Cardiac muscle cell (in vitro differentiated cells and primary cell): ENCODE results near the gene FBXO45. TPM values are rescaled to one million over a fixed set of nuclear protein-coding genes. Genes with fewer than 3 reads are reported as not detected.
A peak's percentile ranks its signal among the peaks of the same experiment; 100 is the strongest.
"Not testable (repeated sequence)": the region's sequence is repeated elsewhere in the genome, so short reads cannot be mapped to it uniquely, and the experiment has no call there.

Source experiments
- DNase-seq, 2 donors: peaks; one replicate each; pipeline versions ENCODE4 v3.0.0 to v3.0.0-alpha.2; 2010 to 2017; ENCODE audit warnings: low read depth in 1 of 2, low spot score in 1 of 2
- H3K27ac ChIP-seq: fragments of 200-600 bp; sonication (generic); 2 replicates; pipeline ENCODE4 v1.5.1; 2016
- H3K27me3 ChIP-seq: fragments of 200-600 bp; sonication (generic); 2 replicates; pipeline ENCODE4 v1.6.0; 2016; ENCODE audit warnings: control low read depth
- H3K36me3 ChIP-seq: fragments of 200-600 bp; sonication (generic); 2 replicates; pipeline ENCODE4 v1.5.1; 2016; ENCODE audit warnings: control low read depth
- H3K4me1 ChIP-seq: fragments of 200-600 bp; sonication (generic); 2 replicates; pipeline ENCODE4 v1.8.1; 2017; ENCODE audit warnings: low read depth, mild to moderate bottlenecking, mixed run types
- H3K4me3 ChIP-seq: fragments of 200-600 bp; sonication (generic); 2 replicates; pipeline ENCODE4 v1.5.1; 2016; ENCODE audit warnings: mild to moderate bottlenecking
- H3K9me3 ChIP-seq: fragments of 200-600 bp; sonication (generic); 2 replicates; pipeline ENCODE4 v1.5.1; 2017; ENCODE audit warnings: low read depth, mild to moderate bottlenecking, control low read depth
- polyA plus RNA-seq: library from polyadenylated mRNA; unstranded; fragments of >200 nt; fragmentation: Nextera tagmentation; extraction: Ambion mirVana; gene quantifications from 2 replicates; pipeline ENCODE4 v1.2.1, GENCODE V29; 2016
- total RNA-seq: library from RNA; depleted of rRNA; stranded (reverse); fragments of >200 nt; gene quantifications from 2 replicates; pipeline ENCODE4 v1.2.3, GENCODE V29; 2016
- TF ChIP-seq, protein P1 (sequence below): IDR thresholded peaks from 2 replicates; pipeline ENCODE4 v1.5.1; 2012; ENCODE audit warnings: low read depth, mild to moderate bottlenecking, low read length

The FBXO45 gene, protein sequence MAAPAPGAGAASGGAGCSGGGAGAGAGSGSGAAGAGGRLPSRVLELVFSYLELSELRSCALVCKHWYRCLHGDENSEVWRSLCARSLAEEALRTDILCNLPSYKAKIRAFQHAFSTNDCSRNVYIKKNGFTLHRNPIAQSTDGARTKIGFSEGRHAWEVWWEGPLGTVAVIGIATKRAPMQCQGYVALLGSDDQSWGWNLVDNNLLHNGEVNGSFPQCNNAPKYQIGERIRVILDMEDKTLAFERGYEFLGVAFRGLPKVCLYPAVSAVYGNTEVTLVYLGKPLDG
- 4.7 and 5.9 TPM in 2 replicates for total RNA-seq
- polyA plus RNA-seq, result 9.1 TPM in 2 replicates

DNA sequence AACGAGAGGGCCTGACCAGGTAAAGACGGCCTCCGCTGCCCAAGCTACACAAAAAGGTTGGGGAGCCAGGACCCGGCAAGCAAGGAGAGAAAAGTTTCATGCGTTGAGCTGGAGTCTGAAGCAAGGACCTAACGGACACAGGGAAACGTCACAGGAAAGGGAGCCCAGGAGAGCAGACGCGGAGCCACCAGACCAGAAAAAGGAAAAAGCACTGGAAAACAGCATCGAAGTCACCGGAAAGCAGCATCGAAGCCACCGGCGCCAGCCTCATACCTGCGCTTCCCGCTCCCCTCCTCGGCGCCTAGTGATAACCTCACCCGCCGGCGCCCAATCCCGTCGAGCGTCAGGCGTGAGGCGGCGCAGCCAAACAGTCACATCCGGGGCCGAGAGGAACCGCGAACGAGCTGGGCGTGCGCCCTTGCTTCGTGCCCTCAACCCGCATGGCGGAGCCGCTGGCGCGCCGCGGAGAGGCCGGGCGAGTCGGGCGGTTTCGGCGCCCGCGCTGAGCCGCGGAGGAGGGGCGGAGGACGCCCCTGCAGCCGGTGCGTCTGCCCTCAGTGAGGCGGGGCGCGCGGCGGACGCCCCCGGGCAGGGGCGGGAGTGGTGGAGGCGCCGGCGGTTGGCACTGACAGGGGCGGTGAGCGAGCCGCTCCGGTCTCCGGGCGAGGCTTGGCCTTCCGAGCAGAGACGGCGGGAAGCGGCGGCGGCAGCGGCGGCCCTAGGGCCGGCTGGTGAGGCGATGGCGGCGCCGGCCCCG, at the start of gene FBXO45, which contains the start of gene WDR53:
Gene FBXO45, plus strand, starts transcription at position 415 of the 757 bp plus-strand sequence. Its CDS starts 325 bp downstream, at position 740.
Gene WDR53, minus strand, starts transcription at position 309 of the 757 bp plus-strand sequence. CDS start 7,079 bp downstream, outside the sequence.
- DNase-seq, result peak; percentile 97 to 98
- Histone ChIP-seq H3K9me3 (no peaks in the 10 kb centered on the region), H3K4me1 (peaks cover 12% of the 10 kb centered on the region), H3K27ac (peak within 1 kb of the TSS; percentile 85), H3K4me3 (peak within 1 kb of the TSS; percentile 84), H3K36me3 (no peaks in the 10 kb centered on the region), H3K27me3 (no peaks in the 10 kb centered on the region)
- TF ChIP-seq, protein P1, sequence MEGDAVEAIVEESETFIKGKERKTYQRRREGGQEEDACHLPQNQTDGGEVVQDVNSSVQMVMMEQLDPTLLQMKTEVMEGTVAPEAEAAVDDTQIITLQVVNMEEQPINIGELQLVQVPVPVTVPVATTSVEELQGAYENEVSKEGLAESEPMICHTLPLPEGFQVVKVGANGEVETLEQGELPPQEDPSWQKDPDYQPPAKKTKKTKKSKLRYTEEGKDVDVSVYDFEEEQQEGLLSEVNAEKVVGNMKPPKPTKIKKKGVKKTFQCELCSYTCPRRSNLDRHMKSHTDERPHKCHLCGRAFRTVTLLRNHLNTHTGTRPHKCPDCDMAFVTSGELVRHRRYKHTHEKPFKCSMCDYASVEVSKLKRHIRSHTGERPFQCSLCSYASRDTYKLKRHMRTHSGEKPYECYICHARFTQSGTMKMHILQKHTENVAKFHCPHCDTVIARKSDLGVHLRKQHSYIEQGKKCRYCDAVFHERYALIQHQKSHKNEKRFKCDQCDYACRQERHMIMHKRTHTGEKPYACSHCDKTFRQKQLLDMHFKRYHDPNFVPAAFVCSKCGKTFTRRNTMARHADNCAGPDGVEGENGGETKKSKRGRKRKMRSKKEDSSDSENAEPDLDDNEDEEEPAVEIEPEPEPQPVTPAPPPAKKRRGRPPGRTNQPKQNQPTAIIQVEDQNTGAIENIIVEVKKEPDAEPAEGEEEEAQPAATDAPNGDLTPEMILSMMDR, result no peak

DNA sequence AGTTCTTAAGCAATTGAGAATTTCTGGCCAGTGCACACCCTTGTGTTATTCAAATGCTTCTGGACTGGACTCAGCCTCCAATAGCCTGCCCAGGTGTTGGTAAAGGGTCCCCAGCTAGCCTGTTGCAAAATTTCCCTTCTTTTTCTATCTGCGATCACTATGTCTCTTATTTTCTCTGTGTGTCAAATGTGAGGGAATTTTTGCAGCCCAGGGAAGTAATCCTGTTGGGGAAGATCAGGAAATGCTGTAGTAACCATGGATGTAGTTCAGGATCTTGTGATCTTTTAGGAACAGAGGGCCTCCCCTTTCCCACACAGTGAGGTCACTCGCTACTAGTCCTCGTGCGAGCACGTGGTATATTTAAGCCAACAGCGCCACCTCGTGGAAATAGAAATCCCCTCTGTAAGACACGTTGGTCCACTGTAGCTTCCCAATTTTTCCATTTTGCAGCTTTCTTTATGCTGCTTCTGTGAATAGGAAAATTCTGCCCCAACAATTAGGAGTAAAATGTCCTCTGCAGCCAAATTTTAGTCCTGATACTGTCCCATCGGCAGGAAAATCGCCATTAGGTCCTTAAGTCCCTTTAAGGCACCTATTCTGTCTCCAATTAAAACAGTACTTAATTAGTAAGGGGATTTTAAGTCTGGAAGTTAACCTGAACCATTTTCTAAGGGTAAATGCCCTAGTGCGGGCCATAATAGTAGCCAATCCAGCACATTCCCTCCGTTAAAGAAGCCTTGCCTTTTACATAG, 49.3 kb upstream of the FBXO45 start:
- peaks cover 3% of the 10 kb centered on the region for H3K4me1 ChIP-seq
- TF ChIP-seq, protein P1, result peak; percentile 42
- H3K9me3 ChIP-seq, result peaks cover 3% of the 10 kb centered on the region
- H3K4me3 ChIP-seq, result no peak overlapping the region
- H3K27me3 ChIP-seq, result no peaks in the 10 kb centered on the region
- peak; percentile 55 to 79 for DNase-seq
- no peak overlapping the region for H3K27ac ChIP-seq
- H3K36me3 ChIP-seq, result no peaks in the 10 kb centered on the region

DNA sequence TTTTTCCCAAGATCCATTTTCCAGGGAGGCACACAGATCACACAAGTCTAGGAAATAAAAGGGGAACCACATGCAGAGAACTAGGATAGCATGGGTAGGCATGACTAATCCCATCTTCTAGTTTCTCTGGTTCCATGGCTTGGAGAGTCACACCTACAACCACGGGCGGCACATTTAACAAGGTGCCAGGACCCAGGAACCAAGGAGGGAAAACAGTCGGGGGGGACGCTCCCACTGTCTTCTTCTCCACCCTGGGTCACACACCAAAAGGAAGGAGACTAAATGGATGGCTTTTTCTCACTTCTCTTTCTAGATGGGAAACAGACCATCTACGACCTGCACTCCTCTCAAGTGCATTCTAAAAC, 48.8 kb upstream of the FBXO45 start:
- peaks cover 3% of the 10 kb centered on the region for H3K9me3 ChIP-seq
- H3K36me3 ChIP-seq, result no peaks in the 10 kb centered on the region
- no peaks in the 10 kb centered on the region for H3K4me1 ChIP-seq
- H3K27me3 ChIP-seq, result no peaks in the 10 kb centered on the region
- DNase-seq, result no peak
- H3K27ac ChIP-seq, result no peak overlapping the region
- H3K4me3 ChIP-seq, result no peak overlapping the region
- TF ChIP-seq, protein P1, result no peak

DNA sequence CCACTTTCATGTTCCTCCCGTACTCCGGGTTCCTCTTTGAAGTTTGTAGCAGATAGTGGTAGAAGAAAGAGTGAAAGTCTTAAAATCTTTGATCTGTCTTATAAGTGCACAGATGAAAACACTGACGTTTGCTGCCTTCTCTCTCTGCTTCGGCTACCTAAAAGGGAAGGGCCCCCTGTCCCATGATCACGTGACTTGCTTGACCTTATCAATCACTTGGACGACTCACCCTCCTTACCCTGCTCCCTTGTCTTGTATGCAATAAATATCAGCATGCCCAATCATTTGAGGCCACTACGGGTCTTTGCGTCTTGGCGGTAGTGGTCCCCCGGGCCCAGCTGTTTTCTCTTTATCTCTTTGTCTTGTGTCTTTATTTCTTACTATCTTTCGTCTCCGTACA, 47.2 kb upstream of the FBXO45 start:
- H3K4me3 ChIP-seq, H3K27me3 ChIP-seq, DNase-seq, H3K36me3 ChIP-seq, H3K27ac ChIP-seq, H3K4me1 ChIP-seq, H3K9me3 ChIP-seq: not testable (repeated sequence)

DNA sequence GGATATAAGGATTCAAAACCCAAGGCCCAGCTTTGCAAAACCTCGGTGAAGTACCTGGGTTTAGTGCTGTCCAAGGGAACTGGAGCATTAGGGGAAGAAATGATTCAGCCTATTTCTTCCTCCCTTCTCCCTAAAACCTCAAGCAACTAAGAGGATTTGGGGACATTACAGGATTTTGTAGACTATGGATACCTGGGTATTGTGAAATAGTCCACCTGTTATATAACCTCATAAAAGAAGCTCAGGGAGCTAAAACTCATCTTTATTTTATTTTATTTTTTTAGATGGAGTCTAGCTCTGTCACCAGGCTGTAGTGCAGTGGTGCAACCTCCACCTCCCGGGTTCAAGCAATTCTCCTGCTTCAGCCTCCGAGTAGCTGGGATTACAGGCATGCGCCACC, 44.6 kb upstream of the FBXO45 start:
- TF ChIP-seq, protein P1, result no peak
- Histone ChIP-seq H3K27ac (no peak overlapping the region), H3K27me3 (no peaks in the 10 kb centered on the region), H3K4me1 (no peaks in the 10 kb centered on the region), H3K4me3 (no peak overlapping the region), H3K9me3 (peaks cover 3% of the 10 kb centered on the region), H3K36me3 (no peaks in the 10 kb centered on the region)
- DNase-seq, result no peak
